ENCODE results near the gene CAMTA1. TPM values are rescaled to one million over a fixed set of nuclear protein-coding genes. Genes with fewer than 3 reads are reported as not detected.

CAMTA1 gene
- total RNA-seq, 1 experiment from 2014 or later, result 69.5 TPM

DNA sequence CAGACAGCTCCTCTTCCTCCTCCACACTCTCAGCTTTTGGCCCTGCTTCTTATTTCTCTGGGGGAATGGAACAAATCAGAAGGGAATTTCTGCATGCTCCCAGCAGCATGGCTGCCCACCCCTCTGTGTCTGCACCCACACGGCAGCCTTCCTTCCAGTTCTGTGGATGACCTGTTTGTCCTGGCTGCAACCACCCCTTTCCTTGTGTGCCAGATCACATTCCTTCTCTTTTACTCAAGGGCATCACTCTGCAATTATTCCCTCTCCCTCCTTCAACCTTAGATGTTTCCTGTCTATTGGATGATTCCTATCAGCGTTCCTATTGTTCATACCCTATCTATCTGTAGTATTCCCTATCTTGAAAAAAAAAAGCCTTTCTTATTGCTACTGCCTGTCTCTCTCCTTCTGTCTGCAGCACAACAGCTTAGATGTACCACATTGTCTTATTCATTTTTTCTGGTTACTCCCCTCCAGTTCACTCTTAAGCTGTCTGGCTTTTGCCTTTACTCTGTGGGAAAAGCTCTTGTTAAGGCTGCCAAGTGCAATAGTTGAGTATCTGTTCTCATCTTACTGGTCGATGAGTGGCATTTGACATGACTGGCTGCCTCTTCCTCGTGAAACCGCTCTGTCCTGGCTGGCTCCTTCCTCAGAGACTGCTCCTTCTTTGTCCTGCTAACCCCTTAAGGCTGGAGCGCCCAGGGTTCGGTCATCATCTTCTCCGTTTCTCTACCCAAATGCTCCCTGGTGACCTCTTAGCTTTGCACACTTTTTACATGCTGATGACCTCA, 351.1 kb downstream of the CAMTA1 start:
- H3K4me2 ChIP-seq (ENCODE audit: low read length), result no peak overlapping the region
- no peaks in the 10 kb centered on the region for H3K4me1 ChIP-seq (ENCODE audit: control insufficient read depth in 1 of 2, insufficient read depth in 2 of 2, low read length in 2 of 2)
- no peaks in the 10 kb centered on the region for H3K9me3 ChIP-seq (ENCODE audit: control insufficient read depth in 1 of 2, insufficient read depth in 1 of 2, low read depth in 1 of 2, low read length in 2 of 2)
- ChIA-PET RAD21 (ENCODE audit: low non-redundant PET in 1 of 2, low total read pairs in 2 of 2, uncharacterized antibody in 2 of 2, unreplicated experiment in 2 of 2) (no interaction called here), POLR2A (no interaction called here), CTCF (no interaction called here)
- peaks cover 4% of the 10 kb centered on the region; the same call in 1 of the 2 replicates for H3K27me3 ChIP-seq (ENCODE audit: insufficient read depth, low read length)
- H3K9me2 ChIP-seq (ENCODE audit: insufficient read depth), result no peaks in the 10 kb centered on the region
- no peaks in the 10 kb centered on the region for H3K79me2 ChIP-seq (ENCODE audit: insufficient read depth, low read length)
- TF ChIP-seq ZNF274 (IDR thresholded peaks at IDR 0.05; ENCODE audit: low read depth, low read length) (no peak), YY1 (IDR thresholded peaks at IDR 0.05; ENCODE audit: extremely low read depth, insufficient replicate concordance, low read depth, low read length) (no peak), FOSL1 (IDR thresholded peaks at IDR 0.05; ENCODE audit: low read depth) (no peak), POLR2A (IDR thresholded peaks at IDR 0.05; ENCODE audit: borderline replicate concordance, extremely low read depth, insufficient read depth, insufficient read length) (no peak), ZBTB33 (IDR thresholded peaks at IDR 0.05; ENCODE audit: extremely low read depth, insufficient replicate concordance, low read length) (no peak), EZH2 (IDR thresholded peaks at IDR 0.05) (no peak), CEBPB (IDR thresholded peaks at IDR 0.05; ENCODE audit: low read depth) (no peak), EZH2phosphoT487 (IDR thresholded peaks at IDR 0.05; ENCODE audit: borderline replicate concordance) (no peak), CBX3 (IDR thresholded peaks at IDR 0.05; ENCODE audit: low read depth) (no peak), SP1 (IDR thresholded peaks at IDR 0.05; ENCODE audit: low read depth) (no peak), ELF1 (IDR thresholded peaks at IDR 0.05; ENCODE audit: borderline replicate concordance, low read depth) (no peak), SRF (IDR thresholded peaks at IDR 0.05; ENCODE audit: low read depth) (no peak), ZFX (IDR thresholded peaks at IDR 0.05) (no peak), ATF3 (IDR thresholded peaks at IDR 0.05) (no peak), SIN3A (IDR thresholded peaks at IDR 0.05; ENCODE audit: low read depth) (no peak), EGR1 (IDR thresholded peaks at IDR 0.05; ENCODE audit: low read depth) (no peak), CTCF (IDR thresholded peaks at IDR 0.05 in 2 of 3, conservative IDR thresholded peaks at IDR 0.05 in 1 of 3; ENCODE audit: borderline replicate concordance in 1 of 3, insufficient read depth in 1 of 3, low read depth in 2 of 3, low read length in 2 of 3) (no peak), MAX (IDR thresholded peaks at IDR 0.05) (no peak), REST (IDR thresholded peaks at IDR 0.05; ENCODE audit: low read depth) (no peak), RAD21 (IDR thresholded peaks at IDR 0.05; ENCODE audit: low read depth) (no peak)
- intact Hi-C loops (cut with micrococcal nuclease), result no loop called here
- no TSS peak for BruUV-seq (replicated peaks)
- no peak overlapping the region for H3K9ac ChIP-seq (ENCODE audit: low read length)
- no peak overlapping the region for H2AFZ ChIP-seq (ENCODE audit: low read depth, low read length, poor library complexity, severe bottlenecking)
- ATAC-seq, result no peak
- H3K4me3 ChIP-seq (replicated peaks in 1 of 2; ENCODE audit: low read depth in 1 of 2, low read length in 2 of 2), result no peak overlapping the region
- no peak overlapping the region for H3K27ac ChIP-seq (ENCODE audit: low read depth, low read length)
- H3K36me3 ChIP-seq (ENCODE audit: control insufficient read depth in 1 of 2, insufficient read depth in 2 of 2, low read length in 2 of 2), result no peaks in the 10 kb centered on the region
- no peaks in the 10 kb centered on the region for H4K20me1 ChIP-seq (ENCODE audit: insufficient read depth)
- no peak for DNase-seq (ENCODE audit: low read depth, low spot score)

All from HCT116 (cell line).